ENCODE results near the gene PPP2R5B. TPM values are rescaled to one million over a fixed set of nuclear protein-coding genes. Genes with fewer than 3 reads are reported as not detected.

PPP2R5B gene
- total RNA-seq, 1 experiment from 2014 or later = 14.0 TPM

DNA sequence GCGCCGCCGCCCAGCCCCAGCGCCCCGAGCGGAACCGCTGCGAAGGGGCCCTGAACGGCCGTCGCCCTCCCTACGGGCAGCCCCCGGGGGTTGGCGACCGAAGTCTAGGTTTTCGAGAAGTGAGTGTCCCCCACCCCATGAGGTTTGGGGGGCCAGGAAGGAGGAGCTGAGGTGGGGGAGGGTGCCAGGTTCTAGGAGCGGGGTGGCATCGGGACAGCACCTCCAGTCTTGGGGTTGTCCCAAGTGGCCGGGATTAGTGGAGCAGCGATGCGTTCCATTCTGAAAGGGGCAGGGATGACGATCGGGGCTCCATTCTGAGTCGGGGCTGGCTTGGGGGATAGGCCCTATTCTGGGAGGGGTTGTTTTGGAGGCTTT is 408 bp downstream of the PPP2R5B start:
- POLR2A ChIA-PET = no interaction called here
- CTCF ChIA-PET = no interaction called here
- Histone ChIP-seq H3K9me3 (ENCODE audit: control insufficient read depth, insufficient read depth, low read depth, low read length) (no peaks in the 10 kb centered on the region), H3K36me3 (ENCODE audit: control insufficient read depth, insufficient read depth, low read length) (no peaks in the 10 kb centered on the region; the same call in 1 of the 2 replicates), H3K4me1 (ENCODE audit: control insufficient read depth, insufficient read depth, low read length) (peaks cover 8% of the 10 kb centered on the region; the same call in 1 of the 2 replicates), H3K4me3 (ENCODE audit: low read depth in 2 of 2, low read length in 2 of 2) (peak overlapping the region; percentile 73 to 90), H3K27ac (ENCODE audit: low read length) (peak overlapping the region; percentile 83), H3K27me3 (ENCODE audit: control insufficient read depth, insufficient read depth, low read length) (no peaks in the 10 kb centered on the region)
- DNase-seq (ENCODE audit: low read depth, low spot score) (no peak), ATAC-seq (peak; percentile 47)
- TF ChIP-seq SIN3A (IDR thresholded peaks at IDR 0.05; ENCODE audit: borderline replicate concordance, insufficient read depth, low read depth, low read length) = no peak
- TF ChIP-seq, protein P1, sequence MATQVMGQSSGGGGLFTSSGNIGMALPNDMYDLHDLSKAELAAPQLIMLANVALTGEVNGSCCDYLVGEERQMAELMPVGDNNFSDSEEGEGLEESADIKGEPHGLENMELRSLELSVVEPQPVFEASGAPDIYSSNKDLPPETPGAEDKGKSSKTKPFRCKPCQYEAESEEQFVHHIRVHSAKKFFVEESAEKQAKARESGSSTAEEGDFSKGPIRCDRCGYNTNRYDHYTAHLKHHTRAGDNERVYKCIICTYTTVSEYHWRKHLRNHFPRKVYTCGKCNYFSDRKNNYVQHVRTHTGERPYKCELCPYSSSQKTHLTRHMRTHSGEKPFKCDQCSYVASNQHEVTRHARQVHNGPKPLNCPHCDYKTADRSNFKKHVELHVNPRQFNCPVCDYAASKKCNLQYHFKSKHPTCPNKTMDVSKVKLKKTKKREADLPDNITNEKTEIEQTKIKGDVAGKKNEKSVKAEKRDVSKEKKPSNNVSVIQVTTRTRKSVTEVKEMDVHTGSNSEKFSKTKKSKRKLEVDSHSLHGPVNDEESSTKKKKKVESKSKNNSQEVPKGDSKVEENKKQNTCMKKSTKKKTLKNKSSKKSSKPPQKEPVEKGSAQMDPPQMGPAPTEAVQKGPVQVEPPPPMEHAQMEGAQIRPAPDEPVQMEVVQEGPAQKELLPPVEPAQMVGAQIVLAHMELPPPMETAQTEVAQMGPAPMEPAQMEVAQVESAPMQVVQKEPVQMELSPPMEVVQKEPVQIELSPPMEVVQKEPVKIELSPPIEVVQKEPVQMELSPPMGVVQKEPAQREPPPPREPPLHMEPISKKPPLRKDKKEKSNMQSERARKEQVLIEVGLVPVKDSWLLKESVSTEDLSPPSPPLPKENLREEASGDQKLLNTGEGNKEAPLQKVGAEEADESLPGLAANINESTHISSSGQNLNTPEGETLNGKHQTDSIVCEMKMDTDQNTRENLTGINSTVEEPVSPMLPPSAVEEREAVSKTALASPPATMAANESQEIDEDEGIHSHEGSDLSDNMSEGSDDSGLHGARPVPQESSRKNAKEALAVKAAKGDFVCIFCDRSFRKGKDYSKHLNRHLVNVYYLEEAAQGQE (IDR thresholded peaks at IDR 0.05; ENCODE audit: insufficient read depth in 1 of 2, low read depth in 2 of 2, low read length in 1 of 2) = no peak
- TF ChIP-seq, protein P2, sequence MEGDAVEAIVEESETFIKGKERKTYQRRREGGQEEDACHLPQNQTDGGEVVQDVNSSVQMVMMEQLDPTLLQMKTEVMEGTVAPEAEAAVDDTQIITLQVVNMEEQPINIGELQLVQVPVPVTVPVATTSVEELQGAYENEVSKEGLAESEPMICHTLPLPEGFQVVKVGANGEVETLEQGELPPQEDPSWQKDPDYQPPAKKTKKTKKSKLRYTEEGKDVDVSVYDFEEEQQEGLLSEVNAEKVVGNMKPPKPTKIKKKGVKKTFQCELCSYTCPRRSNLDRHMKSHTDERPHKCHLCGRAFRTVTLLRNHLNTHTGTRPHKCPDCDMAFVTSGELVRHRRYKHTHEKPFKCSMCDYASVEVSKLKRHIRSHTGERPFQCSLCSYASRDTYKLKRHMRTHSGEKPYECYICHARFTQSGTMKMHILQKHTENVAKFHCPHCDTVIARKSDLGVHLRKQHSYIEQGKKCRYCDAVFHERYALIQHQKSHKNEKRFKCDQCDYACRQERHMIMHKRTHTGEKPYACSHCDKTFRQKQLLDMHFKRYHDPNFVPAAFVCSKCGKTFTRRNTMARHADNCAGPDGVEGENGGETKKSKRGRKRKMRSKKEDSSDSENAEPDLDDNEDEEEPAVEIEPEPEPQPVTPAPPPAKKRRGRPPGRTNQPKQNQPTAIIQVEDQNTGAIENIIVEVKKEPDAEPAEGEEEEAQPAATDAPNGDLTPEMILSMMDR (IDR thresholded peaks at IDR 0.05) = no peak
- no peak for TF ChIP-seq POLR2AphosphoS5 (IDR thresholded peaks at IDR 0.05; ENCODE audit: low read depth, low read length)
- no peak for TF ChIP-seq TCF7L2 (IDR thresholded peaks at IDR 0.05; ENCODE audit: low read depth, low read length)
- in situ Hi-C loops (cut with HindIII; ENCODE audit: low pct_unique_long_range_greater_than_20kb, low sequenced_read_pairs) = no loop called here
- BruUV-seq (replicated peaks) = no TSS peak
- intact Hi-C loops (cut with micrococcal nuclease; ENCODE audit: unreplicated experiment) = no loop called here

DNA sequence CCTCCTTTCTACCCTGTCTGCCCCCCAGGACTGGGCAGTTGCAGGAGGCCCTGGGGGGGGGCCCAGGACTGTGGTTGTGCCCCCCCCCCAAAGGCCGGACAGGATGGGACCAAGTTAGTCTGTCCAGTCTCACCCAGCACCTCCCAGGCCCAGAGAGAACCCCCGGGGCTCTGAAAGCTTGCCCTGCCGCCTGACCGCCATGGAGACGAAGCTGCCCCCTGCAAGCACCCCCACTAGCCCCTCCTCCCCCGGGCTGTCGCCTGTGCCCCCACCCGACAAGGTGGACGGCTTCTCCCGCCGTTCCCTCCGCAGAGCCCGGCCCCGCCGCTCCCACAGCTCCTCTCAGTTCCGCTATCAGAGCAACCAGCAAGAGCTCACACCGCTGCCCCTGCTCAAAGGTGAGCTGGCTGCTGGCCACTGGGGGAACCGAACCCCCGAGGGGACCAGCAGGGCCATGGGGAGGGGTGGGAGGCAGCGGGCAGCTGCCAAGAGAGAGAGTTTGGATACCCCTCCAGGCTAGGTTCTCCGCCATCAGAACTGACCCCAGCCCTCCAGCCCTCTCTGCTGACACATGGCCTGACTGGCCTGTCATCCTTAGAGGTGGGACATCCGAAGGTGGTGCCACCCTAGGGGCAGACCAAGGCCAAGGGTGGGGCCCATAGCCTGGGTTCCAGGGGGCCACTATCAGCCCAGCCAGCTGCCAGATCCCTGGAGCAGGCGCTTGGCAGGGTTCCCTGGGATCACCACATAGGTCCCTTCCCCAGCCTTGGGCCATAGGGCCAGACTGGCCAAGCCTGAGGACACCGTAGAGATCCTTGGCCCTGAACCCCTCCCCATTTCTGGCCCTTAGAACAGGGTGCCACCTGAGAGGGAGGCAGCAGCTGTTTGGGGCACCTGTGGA is 1.3 kb downstream of the PPP2R5B start:
- DNase-seq (ENCODE audit: low read depth, low spot score) (no peak), ATAC-seq (no peak)
- CTCF ChIA-PET = interaction anchor here (0.7 kb wide), 1 partner anchor 71 kb away, joined by 7 read pairs; the partner anchor contains the start of gene BATF2
- Histone ChIP-seq H3K4me1 (ENCODE audit: control insufficient read depth, insufficient read depth, low read length) (peaks cover 8% of the 10 kb centered on the region; the same call in 1 of the 2 replicates), H3K4me3 (ENCODE audit: low read depth in 2 of 2, low read length in 2 of 2) (peak overlapping the region; percentile 73 to 90), H3K36me3 (ENCODE audit: control insufficient read depth, insufficient read depth, low read length) (no peaks in the 10 kb centered on the region; the same call in 1 of the 2 replicates), H3K27ac (ENCODE audit: low read length) (no peak overlapping the region), H3K9me3 (ENCODE audit: control insufficient read depth, insufficient read depth, low read depth, low read length) (no peaks in the 10 kb centered on the region), H3K27me3 (ENCODE audit: control insufficient read depth, insufficient read depth, low read length) (no peaks in the 10 kb centered on the region)
- in situ Hi-C loops (cut with HindIII; ENCODE audit: low pct_unique_long_range_greater_than_20kb, low sequenced_read_pairs) = no loop called here
- POLR2A ChIA-PET = no interaction called here
- TF ChIP-seq, protein P2 (IDR thresholded peaks at IDR 0.05) = no peak
- TF ChIP-seq POLR2AphosphoS5 (IDR thresholded peaks at IDR 0.05; ENCODE audit: low read depth, low read length) (no peak), TCF7L2 (IDR thresholded peaks at IDR 0.05; ENCODE audit: low read depth, low read length) (no peak), SIN3A (IDR thresholded peaks at IDR 0.05; ENCODE audit: borderline replicate concordance, insufficient read depth, low read depth, low read length) (no peak)
- TF ChIP-seq, protein P1 (IDR thresholded peaks at IDR 0.05; ENCODE audit: insufficient read depth in 1 of 2, low read depth in 2 of 2, low read length in 1 of 2) = no peak
- BruUV-seq (replicated peaks) = no TSS peak
- intact Hi-C loops (cut with micrococcal nuclease; ENCODE audit: unreplicated experiment) = no loop called here

Measured in Panc1 (cell line).